Effector memory CD8-positive, alpha-beta T cell (primary cell): ENCODE results near the gene DIPK1B.
A peak's percentile ranks its signal among the peaks of the same experiment; 100 is the strongest.
"Not testable (repeated sequence)": the region's sequence is repeated elsewhere in the genome, so short reads cannot be mapped to it uniquely, and the experiment has no call there.

Experiments
- ATAC-seq: fragments of 150-1000 bp; cut with Tn5 transposase; replicated peaks from 2 replicates; pipeline ENCODE4 v1.10.0; 2021; ENCODE audit warnings: mild to moderate bottlenecking, moderate library complexity
- DNase-seq, 3 experiments: peaks; one replicate each; pipeline ENCODE4 v3.0.0; 2021
- H3K27ac Mint-ChIP-seq, 2 donors: one replicate each; pipeline ENCODE4 v1.8.0; 2022; ENCODE audit warnings: mild to moderate bottlenecking in 2 of 2, mixed read lengths in 2 of 2, moderate library complexity in 2 of 2
- H3K27me3 Mint-ChIP-seq, 2 donors: one replicate each; pipeline ENCODE4 v1.8.0; 2022; ENCODE audit warnings: mixed read lengths in 2 of 2
- H3K36me3 Mint-ChIP-seq: one replicate; pipeline ENCODE4 v1.8.0; 2022; ENCODE audit warnings: mild to moderate bottlenecking, moderate library complexity, mixed read lengths; ENCODE audit not compliant: insufficient read depth
- H3K4me1 Mint-ChIP-seq, 2 donors: one replicate each; pipeline ENCODE4 v1.8.0; 2022; ENCODE audit warnings: low read depth in 2 of 2, mixed read lengths in 2 of 2
- H3K4me3 Mint-ChIP-seq, 2 donors: one replicate each; pipeline ENCODE4 v1.8.0; 2022; ENCODE audit warnings: mild to moderate bottlenecking in 2 of 2, mixed read lengths in 2 of 2, moderate library complexity in 2 of 2
- H3K9me3 Mint-ChIP-seq, 2 donors: one replicate each; pipeline ENCODE4 v1.8.0; 2022; ENCODE audit warnings: mixed read lengths in 2 of 2

DIPK1B gene

GRCh38 chr9:136704741-136705140 lies 7.6 kb upstream of the DIPK1B start:
- peak overlapping the region in 1 of 2 donors; percentile 38 for H3K27ac Mint-ChIP-seq
- H3K36me3 Mint-ChIP-seq, result peaks cover 16% of the 10 kb centered on the region
- peaks cover 10 to 18% of the 10 kb centered on the region in 2 donors for H3K4me1 Mint-ChIP-seq
- not testable (repeated sequence) for H3K4me3 Mint-ChIP-seq, ATAC-seq, H3K9me3 Mint-ChIP-seq, DNase-seq
- H3K27me3 Mint-ChIP-seq, result peaks cover under 1 to 42% of the 10 kb centered on the region in 2 donors

- Mint-ChIP-seq H3K9me3 (no peaks in the 10 kb centered on the region), H3K27ac (peak overlapping the region in 1 of 2 donors; percentile 38), H3K36me3 (peaks cover 16% of the 10 kb centered on the region), H3K4me3 (no peak overlapping the region), H3K27me3 (peaks cover 9 to 50% of the 10 kb centered on the region in 2 donors), H3K4me1 (peaks cover 10 to 14% of the 10 kb centered on the region in 2 donors)
- no peak for ATAC-seq
- no peak for DNase-seq
These were observed 6.8 kb upstream of the DIPK1B start for GRCh38 chr9:136705564-136705963.

- Mint-ChIP-seq H3K4me3 (no peak overlapping the region), H3K27me3 (peaks cover 22 to 57% of the 10 kb centered on the region in 2 donors), H3K36me3 (peaks cover 8% of the 10 kb centered on the region), H3K9me3 (no peaks in the 10 kb centered on the region), H3K27ac (no peak overlapping the region), H3K4me1 (peaks cover 4 to 5% of the 10 kb centered on the region in 2 donors)
- ATAC-seq (no peak), DNase-seq (no peak)
These were observed 5.4 kb upstream of the DIPK1B start for GRCh38 chr9:136707011-136707410.

GRCh38 chr9:136707849-136708517 lies 4.4 kb upstream of the DIPK1B start:
- DNase-seq, result no peak
- Mint-ChIP-seq H3K27ac (no peak overlapping the region), H3K36me3 (peaks cover 8% of the 10 kb centered on the region), H3K9me3 (no peaks in the 10 kb centered on the region), H3K4me3 (no peak overlapping the region), H3K4me1 (peaks cover 4 to 5% of the 10 kb centered on the region in 2 donors), H3K27me3 (peaks cover 22 to 58% of the 10 kb centered on the region in 2 donors)
- no peak for ATAC-seq

- ATAC-seq, result no peak
- Mint-ChIP-seq H3K9me3 (no peaks in the 10 kb centered on the region), H3K27me3 (peaks cover 33 to 74% of the 10 kb centered on the region in 2 donors), H3K4me3 (no peak overlapping the region), H3K27ac (no peak overlapping the region), H3K4me1 (peaks cover 4 to 5% of the 10 kb centered on the region in 2 donors), H3K36me3 (peaks cover 8% of the 10 kb centered on the region)
- DNase-seq, result no peak
These were observed 2.8 kb upstream of the DIPK1B start for GRCh38 chr9:136709454-136710109.

GRCh38 chr9:136710543-136710942 lies 1.8 kb upstream of the DIPK1B start:
- peaks cover 35 to 76% of the 10 kb centered on the region in 2 donors for H3K27me3 Mint-ChIP-seq
- DNase-seq, result no peak
- ATAC-seq, result no peak

GRCh38 chr9:136711219-136711648 lies 1.1 kb upstream of the DIPK1B start:
- DNase-seq, H3K4me1 Mint-ChIP-seq, H3K36me3 Mint-ChIP-seq: not testable (repeated sequence)

More at GRCh38 chr9:136710543-136710942, 1.8 kb upstream of the DIPK1B start:
- Mint-ChIP-seq H3K4me3 (peak overlapping the region in 1 of 2 donors; percentile 75), H3K4me1 (peaks cover 4 to 5% of the 10 kb centered on the region in 2 donors), H3K36me3 (peaks cover 3% of the 10 kb centered on the region), H3K9me3 (no peaks in the 10 kb centered on the region), H3K27ac (peak overlapping the region in 1 of 2 donors; percentile 44)

GRCh38 chr9:136712690-136713544 lies 545 bp downstream of the DIPK1B start:
- Mint-ChIP-seq H3K36me3 (peaks cover 3% of the 10 kb centered on the region), H3K27ac (no peak overlapping the region), H3K27me3 (peaks cover 42 to 86% of the 10 kb centered on the region in 2 donors), H3K4me3 (no peak overlapping the region), H3K4me1 (peaks cover 3 to 4% of the 10 kb centered on the region in 2 donors), H3K9me3 (no peaks in the 10 kb centered on the region)
- ATAC-seq, result no peak
- DNase-seq, result no peak

More at GRCh38 chr9:136711219-136711648, 1.1 kb upstream of the DIPK1B start:
- H3K27me3 Mint-ChIP-seq, result peaks cover 42 to 77% of the 10 kb centered on the region in 2 donors
- peak overlapping the region; percentile 74 to 75 for H3K4me3 Mint-ChIP-seq
- not testable (repeated sequence) for H3K9me3 Mint-ChIP-seq, ATAC-seq
- peak overlapping the region in 1 of 2 donors; percentile 51 for H3K27ac Mint-ChIP-seq

GRCh38 chr9:136713550-136713949 lies 1.2 kb downstream of the DIPK1B start:
- DNase-seq (no peak), ATAC-seq (no peak)
- peaks cover 4% of the 10 kb centered on the region in 2 donors for H3K4me1 Mint-ChIP-seq
- H3K4me3 Mint-ChIP-seq, result no peak overlapping the region
- H3K27ac Mint-ChIP-seq, result no peak overlapping the region
- H3K27me3 Mint-ChIP-seq, result peaks cover 46 to 86% of the 10 kb centered on the region in 2 donors
- no peaks in the 10 kb centered on the region for H3K9me3 Mint-ChIP-seq
- H3K36me3 Mint-ChIP-seq, result peaks cover 3% of the 10 kb centered on the region

- peaks cover 47 to 79% of the 10 kb centered on the region in 2 donors for H3K27me3 Mint-ChIP-seq
- DNase-seq, result no peak
These were observed 1.9 kb downstream of the DIPK1B start for GRCh38 chr9:136714096-136714892.

GRCh38 chr9:136714893-136715274 lies 2.5 kb downstream of the DIPK1B start:
- no peak for ATAC-seq
- Mint-ChIP-seq H3K9me3 (no peaks in the 10 kb centered on the region), H3K4me3 (no peak overlapping the region), H3K36me3 (peaks cover 3% of the 10 kb centered on the region), H3K27me3 (peaks cover 45 to 73% of the 10 kb centered on the region in 2 donors), H3K4me1 (peaks cover 5 to 8% of the 10 kb centered on the region in 2 donors), H3K27ac (no peak overlapping the region)
- DNase-seq, result no peak

More at GRCh38 chr9:136714096-136714892, 1.9 kb downstream of the DIPK1B start:
- no peak overlapping the region for H3K4me3 Mint-ChIP-seq
- H3K27ac Mint-ChIP-seq, result no peak overlapping the region
- peaks cover 3% of the 10 kb centered on the region for H3K36me3 Mint-ChIP-seq
- ATAC-seq, result no peak
- no peaks in the 10 kb centered on the region for H3K9me3 Mint-ChIP-seq
- peaks cover 5 to 6% of the 10 kb centered on the region in 2 donors for H3K4me1 Mint-ChIP-seq

GRCh38 chr9:136717399-136717798 lies 5.0 kb downstream of the DIPK1B start:
- no peak overlapping the region for H3K27ac Mint-ChIP-seq
- peaks cover 4% of the 10 kb centered on the region for H3K36me3 Mint-ChIP-seq
- peaks cover 25 to 52% of the 10 kb centered on the region in 2 donors for H3K27me3 Mint-ChIP-seq
- H3K9me3 Mint-ChIP-seq, result no peaks in the 10 kb centered on the region
- ATAC-seq (no peak), DNase-seq (no peak)
- H3K4me1 Mint-ChIP-seq, result peaks cover 3 to 4% of the 10 kb centered on the region in 2 donors
- no peak overlapping the region for H3K4me3 Mint-ChIP-seq
